Heart right ventricle (tissue), 16 donors: Measurements from ENCODE around the gene KIF26B. TPM values are rescaled to one million over a fixed set of nuclear protein-coding genes. Genes with fewer than 3 reads are reported as not detected.

Source experiments
- ATAC-seq, 8 donors: fragments of 200-7000 bp; cut with Tn5 transposase; one replicate each; pipeline ENCODE4 v1.9.1; 2020; ENCODE audit warnings: mild to moderate bottlenecking in 8 of 8, moderate library complexity in 8 of 8, moderate number of reproducible peaks in 1 of 8
- DNase-seq, 2 donors: peaks; one replicate each; pipeline ENCODE4 v3.0.0-alpha.2; 2020
- H3K27ac ChIP-seq, 10 donors: fragments of 200-600 bp; sonication (generic) in 2 of 10; one replicate each; pipeline versions ENCODE4 v1.5.0 to v1.8.0; 2020 to 2022; ENCODE audit warnings: mild to moderate bottlenecking in 3 of 10
- H3K27me3 ChIP-seq, 7 donors: fragments of 200-600 bp; one replicate each; pipeline ENCODE4 v1.8.0; 2021 to 2022; ENCODE audit warnings: mild to moderate bottlenecking in 2 of 7
- H3K36me3 ChIP-seq, 9 donors: fragments of 200-600 bp; sonication (generic) in 1 of 9; one replicate each; pipeline versions ENCODE4 v1.5.0 to v1.8.0; 2020 to 2022; ENCODE audit warnings: mild to moderate bottlenecking in 2 of 9
- H3K4me1 ChIP-seq, 9 donors: fragments of 200-600 bp; sonication (generic) in 1 of 9; one replicate each; pipeline versions ENCODE4 v1.5.0 to v1.8.0; 2020 to 2022; ENCODE audit warnings: mild to moderate bottlenecking in 4 of 9
- H3K4me3 ChIP-seq, 10 donors: fragments of 200-600 bp; sonication (generic) in 2 of 10; one replicate each; pipeline versions ENCODE4 v1.5.0 to v1.8.0; 2020 to 2022; ENCODE audit warnings: mild to moderate bottlenecking in 7 of 10, moderate library complexity in 2 of 10
- H3K9me3 ChIP-seq, 11 donors: fragments of 200-600 bp in 10 of 11; sonication (generic) in 2 of 11; one replicate each; pipeline versions ENCODE4 v1.5.0 to v1.8.0; 2013 to 2022; ENCODE audit warnings: mild to moderate bottlenecking in 2 of 11, control low read depth in 1 of 11, moderate library complexity in 1 of 11
- WGBS, 2 donors: extraction: QIAGEN DNeasy Blood & Tissue Kit; methylation state at CpG; one replicate each; pipeline ENCODE4 v1.1.7; 2013; ENCODE audit warnings: inconsistent platforms in 1 of 2; 5-methylcytosine and 5-hydroxymethylcytosine counted together
- intact Hi-C, 10 donors: fragments of 100-400 bp; cut with DNase I; formaldehyde crosslinking; loops; one replicate each; pipeline versions ENCODE4 v1.11.1 to v1.14.2; 2022
- polyA plus RNA-seq, 2 donors: library from polyadenylated mRNA; stranded (reverse); fragments of 200-250 nt; gene quantifications; one replicate each; pipeline ENCODE4 v1.2.3, GENCODE V29; 2013
- total RNA-seq, 10 donors: library from RNA; stranded (reverse); fragmentation: NEBNext Ultra II Directional in 3 of 10; extraction: Animal tissue kit (Norgen Biotek cat#: 25700) in 3 of 10; gene quantifications; one replicate each; pipeline versions ENCODE4 v1.2.1 to v1.2.4, GENCODE V29; 2021 to 2023
- TF ChIP-seq, protein P1 (sequence below), 9 donors: fragments of 200-600 bp; sonication (generic) in 2 of 9; IDR thresholded peaks; one replicate each; pipeline versions ENCODE4 v1.5.0 to v1.8.0; 2021 to 2022; ENCODE audit warnings: antibody characterized with exemption in 9 of 9, mild to moderate bottlenecking in 5 of 9, moderate library complexity in 1 of 9
- donor health status: Arrhythmogenic right ventricular cardiomyopathy.
- donor health status: ischemic (EF 13 %, LVEDD 7.1; RV severe dilation, severe dysfunction).
- donor health status: healthy with polysubstance abuse.
- donor health status: DM: no; HTN: yes; CAD: no.
- donor health status: DM: no; HTN: no; CAD: no.
- donor health status: ischemic (EF 25% LVEDD 6.9; RV normal size, moderate dysfunction).
- donor health status: ischemic (EF 25% LVEDD 5.7; RV mildly dilated, moderate dysfunction).
- donor health status: healthy.
- donor health status: DM: yes; HTN: yes; CAD: no.
- donor health status: Ischemic cardiomyopathy.
- donor health status: ischemic (EF 35%, LVEDD 5.7; RV mildly dilated, moderate dysfunction).
- donor health status: nonischemic (EF 11% LVEDD 7.7; RV severe dilation, severe dysfunction).
- donor health status: DM: yes; HTN: yes; CAD: no.
- donor health status: PGD.
- donor health status: ischemic (EF 29% LVEDD 5.4; RV normal size, mild dysfunction).
- donor health status: nonischemic (EF 23%, LVEDD 6.1; RV moderate dilation, normal function).

KIF26B gene
- total and polyA plus RNA-seq, 12 donors: 0.66 to 8.8 (median 2.8) TPM

DNA sequence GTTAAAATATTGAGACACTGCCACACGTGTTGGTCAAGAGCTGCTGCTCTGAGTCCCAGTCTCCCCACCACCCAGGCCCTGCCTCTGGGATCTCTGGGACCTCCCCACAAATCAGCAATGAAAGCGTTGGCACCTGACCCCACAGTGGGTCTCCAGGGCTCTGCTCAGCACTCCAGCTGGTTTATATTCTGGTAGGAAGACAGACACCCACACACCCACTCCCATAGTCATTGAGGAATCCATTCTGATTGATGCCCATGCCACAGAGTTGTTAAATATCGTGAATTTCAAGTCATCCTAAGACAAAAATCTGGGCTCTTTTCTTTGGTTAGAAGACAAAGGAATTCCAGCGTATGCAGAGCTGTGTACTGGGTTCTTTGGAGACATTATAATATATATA is 91.6 kb downstream of the KIF26B start:
- TF ChIP-seq, protein P1, sequence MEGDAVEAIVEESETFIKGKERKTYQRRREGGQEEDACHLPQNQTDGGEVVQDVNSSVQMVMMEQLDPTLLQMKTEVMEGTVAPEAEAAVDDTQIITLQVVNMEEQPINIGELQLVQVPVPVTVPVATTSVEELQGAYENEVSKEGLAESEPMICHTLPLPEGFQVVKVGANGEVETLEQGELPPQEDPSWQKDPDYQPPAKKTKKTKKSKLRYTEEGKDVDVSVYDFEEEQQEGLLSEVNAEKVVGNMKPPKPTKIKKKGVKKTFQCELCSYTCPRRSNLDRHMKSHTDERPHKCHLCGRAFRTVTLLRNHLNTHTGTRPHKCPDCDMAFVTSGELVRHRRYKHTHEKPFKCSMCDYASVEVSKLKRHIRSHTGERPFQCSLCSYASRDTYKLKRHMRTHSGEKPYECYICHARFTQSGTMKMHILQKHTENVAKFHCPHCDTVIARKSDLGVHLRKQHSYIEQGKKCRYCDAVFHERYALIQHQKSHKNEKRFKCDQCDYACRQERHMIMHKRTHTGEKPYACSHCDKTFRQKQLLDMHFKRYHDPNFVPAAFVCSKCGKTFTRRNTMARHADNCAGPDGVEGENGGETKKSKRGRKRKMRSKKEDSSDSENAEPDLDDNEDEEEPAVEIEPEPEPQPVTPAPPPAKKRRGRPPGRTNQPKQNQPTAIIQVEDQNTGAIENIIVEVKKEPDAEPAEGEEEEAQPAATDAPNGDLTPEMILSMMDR (IDR thresholded peaks at IDR 0.05): no peak
- 62 to 83% methylated on average over 4 of the region's 4 CpGs for WGBS, 2 donors
- peaks cover 0 to 83% (median 0%) of the 10 kb centered on the region in 7 donors for H3K27me3 ChIP-seq
- intact Hi-C loops: no loop called here
- H3K9me3 ChIP-seq: peaks cover 0 to 12% (median 0%) of the 10 kb centered on the region in 11 donors
- ATAC-seq: no peak
- H3K4me1 ChIP-seq: no peaks in the 10 kb centered on the region
- H3K27ac ChIP-seq: no peak overlapping the region
- no peak for DNase-seq
- H3K4me3 ChIP-seq: no peak overlapping the region
- H3K36me3 ChIP-seq: no peaks in the 10 kb centered on the region

DNA sequence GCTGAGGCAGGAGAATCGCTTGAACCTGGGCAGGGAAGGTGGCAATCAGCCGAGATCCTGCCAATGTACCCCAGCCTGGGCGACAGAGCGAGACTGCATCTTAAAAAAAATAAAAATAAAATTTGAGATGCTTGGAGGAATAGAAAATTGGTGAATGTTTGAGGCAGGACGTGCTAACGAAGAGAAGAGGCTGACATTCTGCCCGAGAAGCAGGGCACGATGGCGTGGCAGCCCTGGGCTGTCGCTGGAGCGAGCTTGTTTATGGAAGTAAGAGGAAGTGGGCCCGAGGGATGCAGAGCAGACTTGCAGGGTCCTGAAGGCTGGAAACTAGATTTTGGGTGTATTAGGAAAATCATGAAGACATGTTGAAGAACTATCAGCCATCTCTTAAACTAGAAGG is 92.6 kb downstream of the KIF26B start:
- Histone ChIP-seq H3K27me3 (peaks cover 0 to 82% (median 0%) of the 10 kb centered on the region in 7 donors), H3K27ac (no peak overlapping the region), H3K9me3 (peaks cover 0 to 19% (median 0%) of the 10 kb centered on the region in 11 donors), H3K4me3 (no peak overlapping the region), H3K36me3 (no peaks in the 10 kb centered on the region), H3K4me1 (no peaks in the 10 kb centered on the region)
- DNase-seq (no peak), ATAC-seq (no peak)
- WGBS, 2 donors: 91 to 98% methylated on average over 12 of the region's 12 CpGs
- TF ChIP-seq, protein P1 (IDR thresholded peaks at IDR 0.05): no peak
- intact Hi-C loops: no loop called here

DNA sequence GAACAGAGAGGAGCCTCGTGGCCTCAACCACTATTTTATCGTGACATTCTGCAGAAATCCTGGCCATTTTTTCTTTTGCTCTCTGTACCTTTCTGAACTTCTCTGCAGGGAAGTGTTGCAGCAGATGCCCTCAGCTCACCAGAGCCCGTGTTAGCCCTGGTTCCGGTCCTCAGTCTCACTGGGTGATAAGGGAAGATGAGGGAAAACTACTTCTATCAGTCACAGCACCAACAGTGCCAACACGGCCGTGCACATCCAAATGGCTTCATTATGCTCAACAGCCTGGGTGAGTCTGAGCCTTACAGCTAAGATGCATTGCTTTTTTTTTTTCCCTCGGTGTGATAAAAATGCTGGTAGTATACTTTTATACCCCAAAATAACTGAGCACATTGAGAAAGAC is 93.0 kb downstream of the KIF26B start:
- peaks cover 0 to 23% (median 0%) of the 10 kb centered on the region in 11 donors for H3K9me3 ChIP-seq
- DNase-seq (no peak), ATAC-seq (no peak)
- 70 to 73% methylated on average over 7 of the region's 7 CpGs for WGBS, 2 donors
- peaks cover 0 to 87% (median 0%) of the 10 kb centered on the region in 7 donors for H3K27me3 ChIP-seq
- no peaks in the 10 kb centered on the region for H3K36me3 ChIP-seq
- H3K27ac ChIP-seq: no peak overlapping the region
- intact Hi-C loops: no loop called here
- H3K4me3 ChIP-seq: no peak overlapping the region
- no peaks in the 10 kb centered on the region for H3K4me1 ChIP-seq
- TF ChIP-seq, protein P1 (IDR thresholded peaks at IDR 0.05): no peak

DNA sequence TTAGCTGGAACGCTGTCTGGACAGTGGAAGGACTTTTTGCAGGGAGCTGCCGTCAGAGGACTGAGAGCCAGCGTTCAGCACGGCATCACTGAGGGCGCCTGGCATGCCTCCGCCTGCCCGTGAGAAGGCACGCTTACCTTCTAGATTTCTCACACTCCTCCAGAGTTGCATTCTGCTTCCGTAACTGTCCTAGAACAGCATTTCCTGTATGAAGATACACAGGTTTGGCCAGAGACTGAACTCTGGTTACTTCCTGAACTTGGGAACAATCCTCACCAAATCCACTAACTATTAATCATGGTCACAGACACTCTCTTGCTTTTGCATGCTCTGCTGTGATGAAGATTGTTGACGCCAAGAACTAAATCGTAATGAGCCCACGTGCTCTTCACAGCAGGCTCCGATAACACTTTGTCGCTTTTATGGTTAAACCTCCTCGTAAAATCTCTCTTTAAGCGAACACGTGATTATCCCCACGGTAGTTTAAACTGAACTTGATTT is 93.5 kb downstream of the KIF26B start:
- TF ChIP-seq, protein P1 (IDR thresholded peaks at IDR 0.05): no peak
- no peak overlapping the region for H3K4me3 ChIP-seq
- intact Hi-C loops: no loop called here
- no peaks in the 10 kb centered on the region for H3K36me3 ChIP-seq
- H3K27ac ChIP-seq: no peak overlapping the region
- H3K9me3 ChIP-seq: peaks cover 0 to 28% (median 0%) of the 10 kb centered on the region in 11 donors
- peaks cover 0 to 88% (median 0%) of the 10 kb centered on the region in 7 donors for H3K27me3 ChIP-seq
- DNase-seq: no peak
- ATAC-seq: no peak
- no peaks in the 10 kb centered on the region for H3K4me1 ChIP-seq
- WGBS, 2 donors: 79 to 81% methylated on average over 18 of the region's 18 CpGs
